ENCODE results near the gene ENOX1. TPM values are rescaled to one million over a fixed set of nuclear protein-coding genes. Genes with fewer than 3 reads are reported as not detected.

The ENOX1 gene
- total RNA-seq, 2 donors from 2014 or later: 0.33 TPM; not detected in 1

DNA sequence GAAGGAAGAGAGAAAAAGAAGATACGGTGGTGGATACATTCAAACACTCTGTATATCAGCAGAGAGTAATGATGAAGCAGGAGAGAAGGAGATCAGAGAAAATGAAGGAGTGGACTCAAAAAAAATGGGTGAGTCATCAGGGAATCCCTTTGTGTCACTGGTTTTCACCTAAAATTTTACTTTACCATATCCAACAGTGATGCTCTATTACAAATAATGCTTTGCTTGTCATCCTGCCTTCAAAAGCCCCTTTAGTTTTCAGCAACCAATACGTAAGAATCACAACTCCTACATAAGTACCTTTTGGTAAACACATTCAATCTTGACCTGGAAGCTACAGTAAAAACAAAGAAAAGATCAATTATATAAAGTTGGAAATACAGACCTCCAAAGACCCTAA is 88.8 kb downstream of the ENOX1 start:
- WGBS, 2 experiments (ENCODE audit: insufficient coverage in 1 of 2, insufficient read length in 1 of 2): 88 to 100% methylated on average over 1 to 2 of the region's 2 CpGs
- Histone ChIP-seq H3K27me3 (ENCODE audit: control insufficient read depth, insufficient read depth, low read length, poor library complexity, severe bottlenecking) (peaks cover 56% of the 10 kb centered on the region), H3K27ac (ENCODE audit: low read depth, low read length) (no peak overlapping the region), H3K9ac (ENCODE audit: extremely low read depth, low read length, poor library complexity, severe bottlenecking) (no peak overlapping the region), H3K4me1 (ENCODE audit: control insufficient read depth, insufficient read depth, low read length) (no peaks in the 10 kb centered on the region), H3K4me3 (ENCODE audit: low read length) (no peak overlapping the region), H3K9me3 (ENCODE audit: control insufficient read depth, low read length) (no peaks in the 10 kb centered on the region), H3K36me3 (ENCODE audit: control insufficient read depth, insufficient read depth, low read length) (no peaks in the 10 kb centered on the region)
- Mint-ChIP-seq H3K9me3 (no peaks in the 10 kb centered on the region), H3K4me1 (peaks cover 15% of the 10 kb centered on the region), H3K27ac (no peak overlapping the region), H3K27me3 (ENCODE audit: insufficient read depth) (peaks cover 45% of the 10 kb centered on the region), H3K4me3 (no peak overlapping the region), H3K36me3 (ENCODE audit: low read depth) (no peaks in the 10 kb centered on the region)
- no peak for DNase-seq
- TF ChIP-seq, protein P1, sequence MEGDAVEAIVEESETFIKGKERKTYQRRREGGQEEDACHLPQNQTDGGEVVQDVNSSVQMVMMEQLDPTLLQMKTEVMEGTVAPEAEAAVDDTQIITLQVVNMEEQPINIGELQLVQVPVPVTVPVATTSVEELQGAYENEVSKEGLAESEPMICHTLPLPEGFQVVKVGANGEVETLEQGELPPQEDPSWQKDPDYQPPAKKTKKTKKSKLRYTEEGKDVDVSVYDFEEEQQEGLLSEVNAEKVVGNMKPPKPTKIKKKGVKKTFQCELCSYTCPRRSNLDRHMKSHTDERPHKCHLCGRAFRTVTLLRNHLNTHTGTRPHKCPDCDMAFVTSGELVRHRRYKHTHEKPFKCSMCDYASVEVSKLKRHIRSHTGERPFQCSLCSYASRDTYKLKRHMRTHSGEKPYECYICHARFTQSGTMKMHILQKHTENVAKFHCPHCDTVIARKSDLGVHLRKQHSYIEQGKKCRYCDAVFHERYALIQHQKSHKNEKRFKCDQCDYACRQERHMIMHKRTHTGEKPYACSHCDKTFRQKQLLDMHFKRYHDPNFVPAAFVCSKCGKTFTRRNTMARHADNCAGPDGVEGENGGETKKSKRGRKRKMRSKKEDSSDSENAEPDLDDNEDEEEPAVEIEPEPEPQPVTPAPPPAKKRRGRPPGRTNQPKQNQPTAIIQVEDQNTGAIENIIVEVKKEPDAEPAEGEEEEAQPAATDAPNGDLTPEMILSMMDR (conservative IDR thresholded peaks at IDR 0.05): no peak

DNA sequence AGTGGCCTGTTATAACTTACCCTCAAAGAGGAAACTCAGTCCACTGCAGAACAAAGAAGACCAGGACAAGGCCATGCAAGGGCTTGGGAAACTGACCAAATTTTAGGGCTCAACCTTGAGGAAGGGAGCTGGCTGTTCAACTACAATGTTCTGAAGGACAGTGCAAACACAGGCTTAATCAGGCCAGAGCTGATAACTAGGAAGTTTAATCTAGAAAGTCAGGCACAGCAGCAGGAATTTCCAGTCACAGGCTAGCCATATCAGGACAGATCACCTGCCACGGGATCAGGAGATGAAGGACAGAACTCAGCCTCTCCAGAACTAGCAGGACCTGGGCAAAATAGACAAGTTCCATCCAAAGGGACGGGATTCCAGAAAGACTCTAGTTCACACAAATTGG is 89.4 kb downstream of the ENOX1 start:
- WGBS, 2 experiments (ENCODE audit: insufficient coverage in 1 of 2, insufficient read length in 1 of 2): 88 to 93% methylated on average over 2 of the region's 2 CpGs
- TF ChIP-seq, protein P1 (conservative IDR thresholded peaks at IDR 0.05): no peak
- no peak overlapping the region for H3K4me3 ChIP-seq (ENCODE audit: low read length)
- no peak overlapping the region for H3K27ac ChIP-seq (ENCODE audit: low read depth, low read length)
- H3K36me3 ChIP-seq (ENCODE audit: control insufficient read depth, insufficient read depth, low read length): no peaks in the 10 kb centered on the region
- no peak overlapping the region for H3K27ac Mint-ChIP-seq
- DNase-seq: no peak
- no peaks in the 10 kb centered on the region for H3K9me3 ChIP-seq (ENCODE audit: control insufficient read depth, low read length)
- H3K27me3 ChIP-seq (ENCODE audit: control insufficient read depth, insufficient read depth, low read length, poor library complexity, severe bottlenecking): peaks cover 62% of the 10 kb centered on the region
- H3K4me1 Mint-ChIP-seq: peaks cover 15% of the 10 kb centered on the region
- H3K4me3 Mint-ChIP-seq: no peak overlapping the region
- peaks cover 46% of the 10 kb centered on the region for H3K27me3 Mint-ChIP-seq (ENCODE audit: insufficient read depth)
- H3K4me1 ChIP-seq (ENCODE audit: control insufficient read depth, insufficient read depth, low read length): no peaks in the 10 kb centered on the region
- no peaks in the 10 kb centered on the region for H3K36me3 Mint-ChIP-seq (ENCODE audit: low read depth)
- no peak overlapping the region for H3K9ac ChIP-seq (ENCODE audit: extremely low read depth, low read length, poor library complexity, severe bottlenecking)
- H3K9me3 Mint-ChIP-seq: no peaks in the 10 kb centered on the region

DNA sequence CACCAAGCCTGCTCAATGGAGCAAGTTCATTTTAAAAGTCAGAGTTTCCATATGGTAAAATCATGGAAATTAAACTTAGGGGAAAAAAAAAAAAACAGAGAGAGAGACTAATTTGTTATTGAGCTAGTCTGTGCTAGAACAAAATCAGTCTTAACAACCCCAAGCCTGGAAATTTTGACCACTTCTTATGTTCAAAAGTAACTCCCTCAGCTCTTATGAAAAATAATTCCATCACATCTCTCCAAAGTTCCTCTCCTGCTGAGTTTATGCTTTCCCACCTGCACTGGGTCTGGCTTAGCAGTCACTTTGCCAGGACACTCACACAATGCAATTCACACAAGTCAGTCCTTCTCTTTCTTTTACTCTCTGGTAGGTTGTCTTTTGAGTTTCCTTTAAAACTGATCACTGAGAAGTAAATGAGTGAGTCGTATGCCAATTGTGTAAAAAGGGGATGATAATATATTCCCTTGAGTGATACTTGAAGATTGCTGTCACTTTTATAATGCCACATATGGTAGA is 92.6 kb downstream of the ENOX1 start:
- peaks cover 69% of the 10 kb centered on the region for H3K27me3 Mint-ChIP-seq (ENCODE audit: insufficient read depth)
- H3K4me1 Mint-ChIP-seq: peaks cover 13% of the 10 kb centered on the region
- no peak overlapping the region for H3K27ac ChIP-seq (ENCODE audit: low read depth, low read length)
- no peak overlapping the region for H3K4me3 Mint-ChIP-seq
- H3K27me3 ChIP-seq (ENCODE audit: control insufficient read depth, insufficient read depth, low read length, poor library complexity, severe bottlenecking): peaks cover 87% of the 10 kb centered on the region
- no peaks in the 10 kb centered on the region for H3K36me3 ChIP-seq (ENCODE audit: control insufficient read depth, insufficient read depth, low read length)
- no peaks in the 10 kb centered on the region for H3K4me1 ChIP-seq (ENCODE audit: control insufficient read depth, insufficient read depth, low read length)
- H3K9me3 ChIP-seq (ENCODE audit: control insufficient read depth, low read length): no peaks in the 10 kb centered on the region
- H3K9ac ChIP-seq (ENCODE audit: extremely low read depth, low read length, poor library complexity, severe bottlenecking): no peak overlapping the region
- no peak for DNase-seq
- H3K4me3 ChIP-seq (ENCODE audit: low read length): no peak overlapping the region
- H3K36me3 Mint-ChIP-seq (ENCODE audit: low read depth): no peaks in the 10 kb centered on the region
- TF ChIP-seq, protein P1 (conservative IDR thresholded peaks at IDR 0.05): no peak
- WGBS, 2 experiments (ENCODE audit: insufficient coverage in 1 of 2, insufficient read length in 1 of 2): 61 to 90% methylated on average over 1 of the region's 1 CpG
- H3K27ac Mint-ChIP-seq: no peak overlapping the region
- no peaks in the 10 kb centered on the region for H3K9me3 Mint-ChIP-seq

All from endodermal cell (in vitro differentiated cells).